HG03064 (cell line): Measurements from ENCODE around the gene HOXA3.

Experiments used
- ATAC-seq: cut with Tn5 transposase; IDR thresholded peaks from one replicate; pipeline ENCODE4 v1.9.1; 2021; ENCODE audit warnings: low read depth; ENCODE audit not compliant: unreplicated experiment

HOXA3 gene

DNA sequence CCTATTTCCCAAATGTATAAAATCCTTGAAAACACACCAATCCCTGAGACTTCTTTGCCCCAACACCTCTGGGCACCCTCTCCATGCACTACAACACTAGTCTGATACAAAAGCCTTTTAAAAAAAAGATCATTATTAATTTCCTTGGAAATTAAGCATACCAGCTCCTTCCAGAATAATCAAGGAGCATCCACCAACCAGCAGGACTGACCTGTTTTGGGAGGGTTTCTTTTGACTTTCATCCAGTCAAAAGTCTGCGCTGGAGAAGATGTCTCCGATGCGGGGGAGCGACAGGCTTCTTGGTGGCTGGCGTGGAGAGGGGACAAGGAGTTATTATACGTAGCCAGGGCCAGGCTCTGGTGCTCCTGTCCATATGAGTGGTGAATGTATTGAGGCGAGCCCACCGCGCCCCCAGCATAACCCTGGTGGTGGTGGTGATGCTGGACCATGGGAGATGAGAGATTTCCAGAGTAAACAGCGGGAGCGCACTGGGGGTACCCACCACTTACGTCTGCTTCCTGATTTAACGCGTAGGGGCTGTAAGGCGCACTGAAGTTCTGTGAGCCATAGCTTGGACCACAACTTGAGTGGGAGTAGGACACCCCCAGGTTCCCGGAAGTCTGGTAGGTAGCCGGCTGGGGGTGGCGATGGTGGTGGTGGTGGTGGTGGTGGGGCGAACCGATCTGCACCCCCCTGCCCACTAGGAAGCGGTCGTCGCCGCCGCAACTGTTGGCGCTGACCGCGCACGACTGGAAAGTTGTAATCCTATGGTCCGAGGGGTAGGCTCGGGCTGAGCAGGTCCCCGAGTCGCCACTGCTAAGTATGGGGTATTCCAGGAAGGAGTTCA lies 57.1 kb downstream of the HOXA3 start:
- no peak for ATAC-seq

GRCh38 chr7:27094304-27095049 lies 57.9 kb downstream of the HOXA3 start:
- ATAC-seq: no peak

DNA sequence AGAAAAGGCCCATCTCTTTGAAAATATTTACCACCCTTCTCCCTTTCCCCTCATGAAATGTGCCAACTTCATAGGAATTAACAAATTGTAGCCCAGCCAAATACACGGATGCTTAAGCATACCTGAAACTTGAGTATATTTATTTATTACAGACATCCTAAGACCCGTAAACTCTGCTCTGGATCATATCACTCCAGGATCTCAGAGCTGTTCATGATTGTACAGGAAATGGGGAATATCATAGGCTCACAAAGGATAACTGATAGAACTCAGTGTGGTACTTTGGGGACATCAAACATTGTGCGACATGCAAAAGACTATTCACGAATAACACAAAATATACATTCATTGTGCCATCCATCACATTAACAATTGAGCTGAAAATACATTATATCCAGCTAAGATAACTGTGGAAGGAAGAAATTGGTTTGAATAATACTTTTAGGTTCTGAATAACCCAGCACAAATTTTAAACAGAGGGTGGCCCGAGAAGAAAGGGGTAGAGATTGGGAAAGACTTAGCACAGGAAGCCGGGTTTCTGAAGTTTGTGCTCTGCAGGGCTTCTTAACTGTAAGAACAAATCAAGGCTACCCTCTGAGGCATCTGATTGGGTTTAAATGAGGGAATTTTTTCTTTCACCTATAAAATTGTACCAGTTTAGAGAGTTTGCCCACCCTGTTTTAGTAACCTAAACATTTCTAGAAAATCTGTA lies 59.0 kb downstream of the HOXA3 start:
- no peak for ATAC-seq

- no peak for ATAC-seq
Measured at GRCh38 chr7:27092819-27093110, 59.6 kb downstream of the HOXA3 start.

DNA sequence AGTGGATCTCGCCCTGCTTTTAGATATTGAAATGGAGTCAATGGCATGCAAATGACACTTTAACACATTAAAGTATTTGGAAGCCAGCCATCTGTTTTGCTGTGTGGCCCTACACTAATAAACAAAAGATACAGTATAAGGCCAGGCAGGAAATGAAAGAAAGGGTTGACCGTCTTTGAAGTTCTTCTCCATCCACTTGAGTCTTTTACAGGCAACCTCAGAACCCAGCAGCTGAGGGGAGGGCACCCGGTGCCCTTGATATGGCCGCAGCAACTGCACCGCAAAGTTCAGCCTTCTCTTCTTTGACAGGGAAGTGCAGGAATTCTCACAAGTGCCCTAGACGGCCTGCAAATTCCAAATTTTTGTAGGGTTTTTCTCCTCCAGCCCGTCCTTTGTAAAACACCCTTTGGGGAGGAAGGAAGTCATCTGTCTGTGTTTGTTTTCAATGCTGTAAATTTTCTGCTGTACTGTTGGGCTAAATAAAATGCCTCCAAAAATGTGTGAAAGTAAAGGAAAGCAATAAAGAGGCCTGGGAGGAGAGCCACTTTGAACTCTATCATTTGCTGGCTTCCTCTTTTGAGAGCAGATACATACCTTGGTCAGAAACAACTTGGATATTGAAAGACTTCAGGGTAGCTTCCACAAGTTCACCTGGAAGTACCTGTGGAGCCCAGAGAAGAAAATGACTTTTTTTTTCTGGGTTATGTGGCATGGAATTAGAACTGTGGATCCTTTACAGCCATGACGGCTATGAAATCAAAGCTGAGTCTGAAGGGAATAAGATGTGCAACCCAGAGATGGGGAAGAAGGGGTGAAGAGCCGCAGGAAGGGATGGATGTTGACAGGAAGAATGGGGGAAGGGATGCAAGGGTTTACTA lies 60.2 kb downstream of the HOXA3 start:
- ATAC-seq: no peak

DNA sequence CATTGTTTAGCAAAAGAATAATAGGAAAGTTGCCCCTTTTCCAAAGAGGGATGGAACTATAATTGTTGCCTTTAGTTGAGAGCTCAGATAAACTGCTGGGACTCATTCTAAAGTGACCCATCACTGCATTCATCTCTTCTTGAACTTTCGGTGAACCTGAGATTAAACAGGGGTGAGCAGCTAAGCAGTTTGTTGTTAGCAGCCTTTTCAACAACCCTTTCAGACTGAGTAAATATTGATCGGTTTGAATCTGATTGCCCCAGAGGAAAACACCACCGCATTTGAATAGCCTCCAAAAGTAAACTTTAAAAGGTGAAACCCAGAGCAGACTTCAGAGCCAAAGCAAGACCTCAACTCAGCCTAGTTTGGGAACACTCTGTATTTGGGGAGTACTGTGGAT lies 61.3 kb downstream of the HOXA3 start:
- ATAC-seq: no peak

GRCh38 chr7:27088002-27088922 lies 64.1 kb downstream of the HOXA3 start:
- ATAC-seq: no peak

GRCh38 chr7:27083646-27084045 lies 68.7 kb downstream of the HOXA3 start:
- ATAC-seq: no peak

GRCh38 chr7:27082171-27082570 lies 70.2 kb downstream of the HOXA3 start:
- ATAC-seq: no peak

DNA sequence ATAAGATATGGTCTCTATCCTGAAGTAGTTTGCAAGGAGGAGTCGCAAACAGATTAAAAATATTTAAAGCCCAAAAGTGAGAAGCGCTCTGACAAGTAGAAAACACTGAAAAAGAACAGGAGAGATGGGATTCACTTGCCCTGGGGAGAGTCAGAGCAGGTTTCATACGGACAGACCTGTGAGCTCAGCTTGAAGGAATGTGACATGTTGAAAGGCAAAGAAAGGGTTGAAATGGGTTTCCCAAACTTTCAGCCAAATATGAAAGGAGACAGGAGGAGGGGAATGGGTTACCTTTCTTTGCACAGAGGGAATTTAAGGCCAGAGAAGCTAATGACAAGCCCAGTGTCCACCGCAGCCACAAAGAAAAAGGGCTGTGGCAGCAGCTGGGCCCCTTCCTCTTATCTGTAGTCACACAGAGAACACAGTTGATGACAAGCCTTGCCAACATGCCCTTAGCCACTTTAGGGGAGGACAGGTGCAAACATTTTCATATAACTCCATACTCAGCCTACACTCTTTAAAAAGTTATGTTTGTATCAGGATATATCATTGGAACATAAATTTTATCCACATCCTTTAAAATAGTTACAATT lies 71.4 kb downstream of the HOXA3 start:
- no peak for ATAC-seq

- ATAC-seq: no peak
Measured at GRCh38 chr7:27079234-27079975, 73.0 kb downstream of the HOXA3 start.

DNA sequence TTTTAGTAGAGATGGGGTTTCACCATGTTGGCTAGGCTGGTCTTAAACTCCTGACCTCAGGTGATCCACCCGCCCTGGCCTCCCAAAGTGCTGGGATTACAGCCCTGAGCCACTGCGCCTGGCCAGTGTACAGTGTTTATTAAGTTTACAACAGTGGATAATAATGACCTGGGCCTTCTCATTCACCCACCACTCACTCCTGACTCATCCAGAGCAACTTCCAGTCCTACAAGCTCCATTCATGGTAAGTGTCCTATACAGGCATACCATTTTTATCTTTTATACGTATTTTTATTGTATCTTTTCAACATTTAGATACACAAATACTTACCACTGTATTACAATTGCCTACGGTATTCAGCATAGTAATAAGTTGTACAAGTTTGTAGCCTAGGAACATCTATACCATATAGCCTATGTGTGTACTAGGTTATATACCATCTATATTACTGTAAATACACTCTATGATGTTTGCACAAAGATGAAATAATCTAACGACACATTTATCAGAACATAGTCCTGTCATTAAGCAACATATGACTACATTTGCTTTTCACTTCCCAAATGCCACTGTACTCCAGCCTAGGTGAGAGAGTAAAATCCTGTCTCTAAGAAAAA lies 73.7 kb downstream of the HOXA3 start:
- ATAC-seq: no peak

- ATAC-seq: no peak
Measured at GRCh38 chr7:27073076-27073475, 79.3 kb downstream of the HOXA3 start.

DNA sequence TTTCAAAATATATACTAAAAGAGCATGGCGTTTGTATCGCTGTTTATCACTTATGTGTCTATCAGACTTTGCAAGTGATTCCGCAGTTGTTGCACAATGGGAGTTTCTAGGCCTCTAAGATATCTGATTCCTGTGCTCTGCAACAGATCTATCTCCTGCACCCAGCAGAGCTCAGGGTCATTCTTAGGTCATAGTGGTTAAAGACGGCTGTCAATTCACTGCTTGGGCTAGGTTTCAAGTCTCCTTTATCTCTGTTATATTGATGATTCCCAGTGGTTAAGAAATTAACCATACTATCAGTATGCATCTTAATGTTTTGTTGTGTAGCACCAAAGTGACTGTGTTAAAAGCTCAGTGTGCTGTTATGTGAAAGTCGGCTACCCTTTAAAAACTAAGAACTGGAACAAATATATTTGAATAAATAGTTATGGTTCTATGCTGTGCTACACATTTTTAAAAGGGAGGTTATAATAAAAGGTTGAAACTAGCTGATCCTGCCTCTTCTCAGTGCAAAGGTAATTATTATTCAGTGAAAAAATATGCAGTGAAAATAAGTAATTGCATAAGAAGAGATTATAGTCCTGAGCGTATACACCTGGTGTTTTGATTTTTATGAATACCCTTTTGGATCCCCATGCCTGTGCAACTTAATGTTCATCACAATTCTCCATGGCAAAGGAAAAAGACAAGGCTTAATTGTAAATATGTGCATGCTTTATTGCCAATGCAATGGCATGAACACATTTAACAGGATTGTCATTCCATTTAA lies 80.6 kb downstream of the HOXA3 start:
- ATAC-seq: no peak

- ATAC-seq: no peak
Measured at GRCh38 chr7:27068259-27068658, 84.1 kb downstream of the HOXA3 start.

- no peak for ATAC-seq
Measured at GRCh38 chr7:27066148-27066547, 86.2 kb downstream of the HOXA3 start.

DNA sequence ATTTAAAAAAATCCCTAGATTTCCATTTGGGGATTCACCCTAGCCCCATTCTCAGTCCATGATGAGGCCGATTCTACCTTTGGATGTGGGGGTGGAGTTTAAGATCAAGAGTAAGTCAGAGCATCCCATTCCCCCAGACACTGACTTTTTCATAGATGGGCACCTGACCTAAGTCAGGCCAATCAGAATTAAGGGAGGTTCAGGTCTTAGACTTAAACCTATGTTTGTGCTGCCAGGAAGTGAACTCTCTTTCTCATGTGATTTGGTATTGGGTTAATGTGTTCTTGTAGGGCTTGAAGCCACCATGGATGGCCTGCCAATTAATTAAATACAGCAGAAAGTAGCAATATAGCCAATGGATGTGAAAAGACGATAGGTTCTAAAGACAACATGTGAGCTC lies 86.7 kb downstream of the HOXA3 start:
- ATAC-seq: no peak
